Activated CD4-positive, alpha-beta T cell treated with anti-CD3 and anti-CD28 coated beads, Interleukin-10, Interleukin-2, amounts not matched to agents 100 ng/mL and 50 ng/mL, durations not matched to agents 16 hours and 8 hours (primary cell): ENCODE results near the gene LYZL1.
"Not testable (repeated sequence)": the region's sequence is repeated elsewhere in the genome, so short reads cannot be mapped to it uniquely, and the experiment has no call there.

Experiments
- DNase-seq: peaks from one replicate; pipeline ENCODE4 v3.0.0-alpha.2; 2020

LYZL1 gene

GRCh38 chr10:29337526-29337925 is 48.7 kb downstream of the LYZL1 start:
- DNase-seq: not testable (repeated sequence)

- DNase-seq: no peak
These were observed 54.8 kb downstream of the LYZL1 start for GRCh38 chr10:29343607-29344038.

- no peak for DNase-seq
These were observed 55.4 kb downstream of the LYZL1 start for GRCh38 chr10:29344073-29344820.

GRCh38 chr10:29345144-29345909 is 56.5 kb downstream of the LYZL1 start:
- no peak for DNase-seq

- no peak for DNase-seq
These were observed 57.0 kb downstream of the LYZL1 start for GRCh38 chr10:29345910-29346209.

- no peak for DNase-seq
These were observed 57.6 kb downstream of the LYZL1 start for GRCh38 chr10:29346296-29347001.

GRCh38 chr10:29348836-29349235 is 60.0 kb downstream of the LYZL1 start:
- no peak for DNase-seq

- DNase-seq: no peak
These were observed 64.4 kb downstream of the LYZL1 start for GRCh38 chr10:29353305-29353704.

GRCh38 chr10:29353887-29354561 is 65.2 kb downstream of the LYZL1 start:
- no peak for DNase-seq

GRCh38 chr10:29355411-29355991 is 66.6 kb downstream of the LYZL1 start:
- DNase-seq: no peak

GRCh38 chr10:29356931-29357330 is 68.1 kb downstream of the LYZL1 start:
- no peak for DNase-seq

GRCh38 chr10:29358010-29358616 is 69.2 kb downstream of the LYZL1 start:
- DNase-seq: no peak

- DNase-seq: not testable (repeated sequence)
These were observed 71.5 kb downstream of the LYZL1 start for GRCh38 chr10:29360215-29360853.
